SK-N-SH (cell line): Measurements from ENCODE around the gene THY1. TPM values are rescaled to one million over a fixed set of nuclear protein-coding genes. Genes with fewer than 3 reads are reported as not detected.

Source experiments
- CTCF ChIA-PET: fragments of 300-600, 350-600 bp; formaldehyde crosslinking; extraction: SDS; loops from one replicate; lab custom pipeline; 2021; lab: Yijun Ruan, JAX
- POLR2A ChIA-PET: fragments of 350-600 bp; sonication (Branson Sonifier 250); formaldehyde crosslinking; extraction: SDS; loops from one replicate; lab custom pipeline; 2020; ENCODE audit warnings: antibody characterized with exemption, inconsistent platforms; lab: Yijun Ruan, JAX
- DNase-seq: peaks from one replicate; pipeline ENCODE4 v3.0.0; 2012
- H2AFZ ChIP-seq: fragments of 200-600 bp; sonication (generic); 2 replicates; pipeline ENCODE4 v1.8.1; 2016; ENCODE audit warnings: antibody characterized with exemption, mild to moderate bottlenecking, low read depth
- H3F3A ChIP-seq: fragments of 200-600 bp; sonication (generic); replicated peaks from 2 replicates; pipeline ENCODE3; 2016; ENCODE audit warnings: antibody characterized with exemption, mild to moderate bottlenecking; ENCODE audit not compliant: insufficient read depth
- H3K27ac ChIP-seq, 2 experiments: fragments of 200-500 bp in 1 of 2; fragments of 200-600 bp in 1 of 2; sonication (Bioruptor generic) in 1 of 2; sonication (generic), shearing (Covaris generic) in 1 of 2; 2 replicates each; pipeline versions ENCODE4 v1.5.1 to v1.6.1; 2014 to 2016; ENCODE audit warnings: low read depth in 2 of 2, inconsistent platforms in 1 of 2, low read length in 1 of 2, mild to moderate bottlenecking in 1 of 2, mixed read lengths in 1 of 2
- H3K27me3 ChIP-seq: fragments of 200-600 bp; sonication (generic), shearing (Covaris generic); 2 replicates; pipeline ENCODE4 v1.6.1; 2016; ENCODE audit warnings: mixed run types; ENCODE audit not compliant: insufficient read depth
- H3K36me3 ChIP-seq, 2 experiments: fragments of 200-500 bp in 1 of 2; fragments of 200-600 bp in 1 of 2; sonication (Bioruptor generic) in 1 of 2; sonication (generic) in 1 of 2; replicated peaks in 1 of 2; 2 replicates each; pipeline versions ENCODE3 to v1.5.1; 2014 to 2016; ENCODE audit warnings: low read length in 1 of 2, mild to moderate bottlenecking in 1 of 2; ENCODE audit not compliant: insufficient read depth in 2 of 2, control insufficient read depth in 1 of 2
- H3K4me1 ChIP-seq, 2 experiments: fragments of 200-500 bp in 1 of 2; fragments of 200-600 bp in 1 of 2; sonication (Bioruptor generic) in 1 of 2; sonication (generic), shearing (Covaris generic) in 1 of 2; 2 replicates each; pipeline versions ENCODE4 v1.5.1 to v1.6.1; 2014 to 2016; ENCODE audit warnings: low read depth in 1 of 2, low read length in 1 of 2, mixed run types in 1 of 2; ENCODE audit not compliant: insufficient read depth in 2 of 2, control insufficient read depth in 1 of 2
- H3K4me2 ChIP-seq: fragments of 200-600 bp; sonication (generic), shearing (Covaris generic); 2 replicates; pipeline ENCODE4 v1.6.1; 2017; ENCODE audit warnings: mixed run types
- H3K4me3 ChIP-seq, 2 experiments: fragments of 200-500 bp in 1 of 2; fragments of 200-600 bp in 1 of 2; sonication (Bioruptor generic) in 1 of 2; sonication (generic), shearing (Covaris generic) in 1 of 2; 2 replicates each; pipeline versions ENCODE4 v1.5.1 to v1.8.1; 2014 to 2016; ENCODE audit warnings: low read depth in 2 of 2, inconsistent platforms in 1 of 2, low read length in 1 of 2, mild to moderate bottlenecking in 1 of 2, mixed read lengths in 1 of 2, moderate library complexity in 1 of 2
- H3K79me2 ChIP-seq: fragments of 200-600 bp; sonication (generic); 2 replicates; pipeline ENCODE4 v1.8.1; 2017; ENCODE audit warnings: mild to moderate bottlenecking; ENCODE audit not compliant: insufficient read depth
- H3K9ac ChIP-seq: fragments of 200-600 bp; sonication (generic); 2 replicates; pipeline ENCODE4 v1.6.1; 2017; ENCODE audit warnings: mixed run types
- H3K9me2 ChIP-seq: fragments of 200-600 bp; sonication (generic); 2 replicates; pipeline ENCODE4 v1.6.1; 2017; ENCODE audit warnings: mixed run types
- H3K9me3 ChIP-seq: fragments of 200-600 bp; sonication (generic); 2 replicates; pipeline ENCODE4 v1.6.1; 2017; ENCODE audit warnings: mixed run types, mild to moderate bottlenecking, moderate library complexity
- H4K20me1 ChIP-seq: fragments of 200-600 bp; sonication (generic); 2 replicates; pipeline ENCODE4 v1.6.1; 2017; ENCODE audit warnings: mild to moderate bottlenecking, mixed run types; ENCODE audit not compliant: insufficient read depth
- EP300 ChIP-seq, 2 experiments: IDR thresholded peaks; 2 replicates each; pipeline versions ENCODE4 v1.4.0 to v1.6.1; 2012; ENCODE audit warnings: borderline replicate concordance in 1 of 2, low read depth in 1 of 2, low read length in 1 of 2
- FOSL2 ChIP-seq: IDR thresholded peaks from 2 replicates; pipeline ENCODE4 v1.4.0; 2012; ENCODE audit warnings: low read depth, mild to moderate bottlenecking, moderate library complexity, borderline replicate concordance
- FOXJ3 ChIP-seq: sonication (generic); formaldehyde crosslinking; IDR thresholded peaks from 2 replicates; pipeline ENCODE4 v1.5.1; 2020; ENCODE audit warnings: mild to moderate bottlenecking, missing genetic modification reagents
- FOXM1 ChIP-seq: IDR thresholded peaks from 2 replicates; pipeline ENCODE4 v1.4.0; 2012; ENCODE audit warnings: low read depth, mild to moderate bottlenecking
- GABPA ChIP-seq: IDR thresholded peaks from 2 replicates; pipeline ENCODE4 v1.4.0; 2012; ENCODE audit warnings: low read depth, mild to moderate bottlenecking
- JUND ChIP-seq: IDR thresholded peaks from 2 replicates; pipeline ENCODE4 v1.4.0; 2012
- NRF1 ChIP-seq: IDR thresholded peaks from 2 replicates; pipeline ENCODE4 v1.6.1; 2012; ENCODE audit warnings: low read depth, mild to moderate bottlenecking, low read length
- POLR2AphosphoS5 ChIP-seq: IDR thresholded peaks from 2 replicates; pipeline ENCODE4 v1.6.1; 2012; ENCODE audit warnings: low read depth, low read length
- RCOR1 ChIP-seq: fragments of 150-350 bp; IDR thresholded peaks from 2 replicates; pipeline ENCODE4 v1.6.1; 2017; ENCODE audit warnings: antibody characterized with exemption, low read length
- RFX5 ChIP-seq: IDR thresholded peaks from 2 replicates; pipeline ENCODE4 v1.6.1; 2012; ENCODE audit warnings: mild to moderate bottlenecking, improper control_type of control experiment, low read length
- RXRA ChIP-seq: IDR thresholded peaks from 2 replicates; pipeline ENCODE4 v1.4.0; 2012; ENCODE audit warnings: low read depth, mild to moderate bottlenecking, borderline replicate concordance
- SMC3 ChIP-seq: IDR thresholded peaks from 2 replicates; pipeline ENCODE4 v1.6.1; 2012; ENCODE audit warnings: low read depth, low read length, improper control_type of control experiment
- TAF1 ChIP-seq: IDR thresholded peaks from 2 replicates; pipeline ENCODE4 v1.6.1; 2012; ENCODE audit warnings: low read depth, mild to moderate bottlenecking, low read length, moderate library complexity, borderline replicate concordance
- USF1 ChIP-seq: IDR thresholded peaks from 2 replicates; pipeline ENCODE4 v1.4.0; 2012; ENCODE audit warnings: low read depth, borderline replicate concordance
- ZBTB33 ChIP-seq: IDR thresholded peaks from 2 replicates; pipeline ENCODE4 v1.4.0; 2012; ENCODE audit warnings: low read depth, borderline replicate concordance
- WGBS: methylation state at CpG from one replicate; pipeline ENCODE4 v1.1.6; 2017; ENCODE audit warnings: low lambda C conversion rate; 5-methylcytosine and 5-hydroxymethylcytosine counted together
- polyA plus RNA-seq, 3 experiments: library from polyadenylated mRNA; depleted of rRNA; stranded (reverse); fragments of >200 nt; gene quantifications; 2 replicates each; pipeline ENCODE4 v1.2.3, GENCODE V29; 2012

Gene THY1
- polyA plus RNA-seq, 1 of the 3 experiments (the other 2 are of a cell fraction), result 1,091 TPM

GRCh38 chr11:119402470-119402869 is 20.5 kb downstream of the THY1 start:
- Histone ChIP-seq H3F3A (no peaks in the 10 kb centered on the region), H3K79me2 (no peaks in the 10 kb centered on the region), H2AFZ (no peak overlapping the region), H3K9me2 (no peaks in the 10 kb centered on the region), H3K9me3 (peaks cover 30% of the 10 kb centered on the region), H3K4me3 (no peak overlapping the region), H3K27me3 (no peaks in the 10 kb centered on the region)
- CTCF ChIA-PET, result interaction anchor here (1.0 to 2.1 kb wide), 3 partner anchors 9 to 72 kb away, joined by 3 to 7 read pairs (median 3); partner anchors contain the start of gene USP2
- no peak for DNase-seq
- no peak for TF ChIP-seq TAF1
- TF ChIP-seq, all 33 proteins: peak for 0
- WGBS, result 58% methylated on average over 5 of the region's 8 CpGs
- no peaks in the 10 kb centered on the region for H4K20me1 ChIP-seq
- POLR2A ChIA-PET, result no interaction called here
- H3K36me3 ChIP-seq, result no peaks in the 10 kb centered on the region
- no peaks in the 10 kb centered on the region for H3K4me1 ChIP-seq
- H3K4me2 ChIP-seq, result no peak overlapping the region
- H3K9ac ChIP-seq, result no peak overlapping the region
- H3K27ac ChIP-seq, result no peak overlapping the region

GRCh38 chr11:119400860-119401259 is 22.1 kb downstream of the THY1 start:
- Histone ChIP-seq H4K20me1 (no peaks in the 10 kb centered on the region), H2AFZ (no peak overlapping the region), H3K9me2 (no peaks in the 10 kb centered on the region), H3K36me3 (no peaks in the 10 kb centered on the region), H3K79me2 (no peaks in the 10 kb centered on the region), H3K27me3 (no peaks in the 10 kb centered on the region), H3F3A (no peaks in the 10 kb centered on the region), H3K9me3 (peaks cover 31% of the 10 kb centered on the region), H3K9ac (no peak overlapping the region), H3K4me2 (no peak overlapping the region), H3K27ac (no peak overlapping the region), H3K4me3 (no peak overlapping the region), H3K4me1 (no peaks in the 10 kb centered on the region)
- DNase-seq, result no peak
- CTCF ChIA-PET, result interaction anchor here (2.1 kb wide), 1 partner anchor 74 kb away, joined by 7 read pairs; no protein-coding TSS in a partner anchor
- no peak for TF ChIP-seq TAF1
- no peak for TF ChIP-seq ZBTB33
- TF ChIP-seq RCOR1, result no peak
- TF ChIP-seq EP300 (IDR thresholded peaks at IDR 0.05; ENCODE audit: borderline replicate concordance in 1 of 2, low read depth in 1 of 2, low read length in 1 of 2), result no peak
- no peak for TF ChIP-seq GABPA
- TF ChIP-seq POLR2AphosphoS5, result no peak
- no peak for TF ChIP-seq RFX5
- TF ChIP-seq FOXM1, result no peak
- TF ChIP-seq SMC3, result no peak
- TF ChIP-seq FOXJ3 (CRISPR knock-in tag), result no peak
- no peak for TF ChIP-seq RXRA
- TF ChIP-seq JUND, result no peak
- TF ChIP-seq USF1, result no peak
- TF ChIP-seq FOSL2, result no peak
- TF ChIP-seq NRF1, result no peak
- POLR2A ChIA-PET, result no interaction called here
